GM19351 (cell line): Measurements from ENCODE around the gene YPEL2.

Source experiments
- ATAC-seq: cut with Tn5 transposase; IDR thresholded peaks from one replicate; pipeline ENCODE4 v1.9.1; 2021; ENCODE audit warnings: mild to moderate bottlenecking, moderate library complexity; ENCODE audit not compliant: unreplicated experiment

YPEL2 gene

DNA sequence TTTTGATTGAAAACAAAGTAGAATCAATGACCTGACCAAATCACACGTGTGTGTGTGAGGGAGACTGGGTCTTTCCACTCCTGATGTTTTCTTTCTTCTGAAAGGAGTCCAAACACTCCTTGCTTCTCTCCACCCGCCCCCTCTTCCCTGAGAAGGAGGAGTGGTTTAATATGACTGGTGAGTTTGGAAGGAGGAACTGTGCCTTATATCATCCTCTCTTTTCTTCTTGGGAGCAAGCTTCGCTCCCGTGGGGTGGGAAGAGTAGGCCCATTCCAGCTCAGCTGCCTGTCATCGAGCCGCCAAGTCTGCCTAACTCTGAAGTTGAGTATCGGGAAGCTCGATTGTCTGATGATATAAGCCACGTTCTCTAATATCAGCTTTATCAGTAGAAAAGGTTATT, 96.5 kb downstream of the YPEL2 start:
- no peak for ATAC-seq

GRCh38 chr17:59428916-59429485, 97.5 kb downstream of the YPEL2 start:
- ATAC-seq, result no peak

GRCh38 chr17:59431601-59432000, 100.1 kb downstream of the YPEL2 start:
- no peak for ATAC-seq

- no peak for ATAC-seq
Observed at GRCh38 chr17:59432657-59433056, 101.2 kb downstream of the YPEL2 start.

DNA sequence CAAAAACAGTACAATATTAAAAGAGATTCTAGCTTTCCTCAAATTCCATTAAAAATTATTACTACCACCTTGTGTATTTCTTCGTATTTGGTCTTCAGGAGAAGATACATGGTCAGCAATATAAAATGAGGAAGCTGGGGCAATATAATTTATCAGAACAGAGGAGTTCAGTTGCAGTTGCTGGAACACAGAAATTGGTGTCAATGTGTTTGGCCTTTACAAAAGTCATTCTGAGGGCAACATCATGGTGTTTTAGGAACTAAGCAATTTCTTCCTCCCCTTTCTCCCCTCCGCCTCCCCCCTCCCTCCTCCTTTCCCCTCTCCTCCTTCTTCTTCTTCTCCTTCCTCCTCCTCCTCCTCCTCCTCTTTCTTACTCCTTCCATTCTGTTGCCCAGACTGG, 102.1 kb downstream of the YPEL2 start:
- no peak for ATAC-seq

GRCh38 chr17:59434429-59434828, 103.0 kb downstream of the YPEL2 start:
- no peak for ATAC-seq

DNA sequence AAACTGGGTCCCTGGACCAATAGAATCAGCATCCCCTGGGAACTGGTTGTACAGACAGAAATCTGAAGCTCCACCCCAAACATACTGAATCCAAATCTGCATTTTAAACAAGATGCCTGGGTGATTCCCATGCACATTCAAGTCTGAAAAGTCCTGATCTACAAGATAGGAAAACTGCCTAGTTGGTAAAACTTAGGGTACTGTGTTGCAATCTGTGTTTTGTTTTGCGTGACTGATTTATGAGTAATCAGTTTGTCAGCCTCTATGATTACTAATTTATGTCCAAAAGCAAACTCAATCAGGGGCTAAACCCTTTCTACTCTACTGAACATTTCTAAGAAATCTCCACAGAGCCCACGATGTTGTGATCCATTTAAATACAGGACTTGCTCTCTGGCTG, 103.8 kb downstream of the YPEL2 start:
- ATAC-seq, result no peak

- ATAC-seq, result no peak
Observed at GRCh38 chr17:59436900-59437299, 105.4 kb downstream of the YPEL2 start.

DNA sequence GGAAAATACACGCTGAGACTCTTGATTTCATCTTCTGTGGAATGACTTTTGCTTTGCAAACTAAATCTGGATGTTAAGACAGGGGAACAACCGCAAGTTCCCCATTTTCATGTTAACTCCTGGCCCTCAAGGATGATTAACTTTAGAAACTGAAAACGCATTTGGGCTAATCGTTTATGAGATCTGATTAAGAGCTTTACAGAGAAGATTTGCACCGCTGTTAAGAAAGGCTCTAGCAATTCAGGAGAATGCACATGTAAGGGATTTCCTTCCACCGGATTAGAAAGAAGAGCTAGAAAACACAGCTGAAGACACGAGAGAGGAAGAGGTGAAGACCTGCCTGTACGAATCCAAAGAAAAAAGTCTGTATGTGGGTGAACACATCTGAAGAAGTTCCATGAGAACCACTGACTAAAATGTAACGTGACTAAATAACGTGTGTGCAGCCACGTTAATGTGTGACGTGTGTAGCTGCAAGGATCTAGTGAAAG, 106.4 kb downstream of the YPEL2 start:
- ATAC-seq, result no peak

DNA sequence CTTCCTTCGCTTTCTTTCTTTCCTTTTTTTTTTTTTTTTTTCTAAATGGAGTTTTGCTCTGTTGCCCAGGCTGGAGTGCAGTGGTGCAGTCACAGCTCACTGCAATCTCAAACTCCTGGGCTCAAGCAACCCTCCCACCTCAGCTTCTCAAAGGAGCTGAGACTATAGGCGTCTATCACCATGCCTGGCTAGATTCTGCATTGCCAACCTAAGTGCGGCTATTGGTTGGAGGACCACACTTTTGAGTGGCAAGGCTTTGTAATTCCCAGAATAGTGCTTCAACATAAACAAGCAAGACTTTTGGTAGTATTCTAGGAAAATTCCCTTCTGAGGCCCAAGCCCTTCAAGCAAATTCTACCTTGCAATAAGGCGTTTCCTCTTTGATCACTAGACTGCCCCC, 107.8 kb downstream of the YPEL2 start:
- no peak for ATAC-seq

DNA sequence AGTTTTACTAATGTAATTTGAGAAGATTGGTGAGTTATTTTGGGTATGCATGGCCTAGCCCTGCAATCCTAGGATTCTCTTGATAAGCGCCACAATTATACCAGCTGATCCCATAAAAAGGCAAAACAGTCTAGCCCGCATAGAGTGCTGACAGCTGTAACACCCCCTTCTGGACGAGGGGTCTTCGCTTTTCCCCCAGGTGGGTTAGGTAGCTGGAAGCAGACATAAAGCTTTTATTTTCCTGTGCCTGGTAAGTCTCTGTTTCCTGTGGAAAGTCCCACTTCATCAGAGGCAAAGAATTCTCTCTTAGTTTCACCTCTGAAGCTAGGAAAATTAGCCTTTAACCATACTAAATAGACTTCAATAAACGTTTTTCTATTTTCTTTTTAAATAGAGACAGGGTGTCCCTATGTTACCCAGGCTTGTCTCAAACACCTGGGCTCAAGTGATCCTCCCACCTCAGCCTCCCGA, 108.3 kb downstream of the YPEL2 start:
- no peak for ATAC-seq

DNA sequence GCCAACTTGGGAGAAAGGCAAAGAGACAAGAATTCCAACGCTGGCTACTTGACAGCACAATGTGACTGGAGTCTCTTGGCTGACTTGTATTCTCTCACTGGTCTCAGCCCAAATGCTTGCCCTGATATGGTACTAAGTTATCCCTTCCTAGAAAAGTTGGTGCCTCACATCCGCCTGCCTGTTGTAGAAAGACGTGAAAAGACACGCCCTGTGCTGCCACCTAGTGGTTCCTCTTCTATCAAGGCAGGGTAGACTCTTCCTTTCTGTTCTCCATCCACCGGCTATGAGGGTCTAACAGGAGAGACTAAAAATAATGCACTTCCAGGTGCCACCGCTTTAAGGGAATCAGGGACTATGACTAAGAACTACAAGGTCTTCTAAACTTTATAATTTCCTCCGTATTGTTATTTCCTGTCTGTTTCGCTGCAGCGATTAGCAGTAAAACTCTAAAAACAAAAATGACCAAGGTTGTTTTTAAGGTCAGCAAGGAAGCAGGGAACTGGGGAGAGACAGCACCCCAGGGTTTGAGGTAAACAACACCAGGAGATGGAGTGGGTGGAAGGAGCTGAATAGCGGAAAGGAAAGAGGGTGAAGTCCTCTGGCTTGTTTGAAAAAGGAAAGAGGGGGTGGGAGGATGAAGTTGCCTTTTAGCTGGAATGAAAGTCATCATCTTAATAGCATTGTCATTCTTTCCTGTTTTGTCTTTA, 109.5 kb downstream of the YPEL2 start:
- peak; percentile 67 for ATAC-seq

- ATAC-seq, result no peak
Observed at GRCh38 chr17:59441464-59442096, 110.1 kb downstream of the YPEL2 start.

GRCh38 chr17:59443106-59443505, 111.7 kb downstream of the YPEL2 start:
- ATAC-seq, result no peak
